ENCODE results near the gene BCKDHA. TPM values are rescaled to one million over a fixed set of nuclear protein-coding genes. Genes with fewer than 3 reads are reported as not detected.
"Not testable (repeated sequence)": the region's sequence is repeated elsewhere in the genome, so short reads cannot be mapped to it uniquely, and the experiment has no call there.

Gene BCKDHA
- total RNA-seq, 1 experiment from 2014 or later, result 17.7 TPM

GRCh38 chr19:41462497-41462896 is 64.9 kb downstream of the BCKDHA start (continued):
- TF ChIP-seq CTCF (IDR thresholded peaks at IDR 0.05 in 2 of 3, conservative IDR thresholded peaks at IDR 0.05 in 1 of 3; ENCODE audit: borderline replicate concordance in 1 of 3, insufficient read depth in 1 of 3, low read depth in 2 of 3, low read length in 2 of 3) (no peak), ZBTB33 (IDR thresholded peaks at IDR 0.05; ENCODE audit: extremely low read depth, insufficient replicate concordance, low read length) (no peak), ZFX (IDR thresholded peaks at IDR 0.05) (no peak), SIN3A (IDR thresholded peaks at IDR 0.05; ENCODE audit: low read depth) (no peak), EGR1 (IDR thresholded peaks at IDR 0.05; ENCODE audit: low read depth) (no peak)

- DNase-seq (ENCODE audit: low read depth, low spot score); H3K9me3 ChIP-seq (ENCODE audit: control insufficient read depth in 1 of 2, insufficient read depth in 1 of 2, low read depth in 1 of 2, low read length in 2 of 2); H4K20me1 ChIP-seq (ENCODE audit: insufficient read depth); ATAC-seq; intact Hi-C loops (cut with micrococcal nuclease); H3K9me2 ChIP-seq (ENCODE audit: insufficient read depth); H3K4me3 ChIP-seq (replicated peaks in 1 of 2; ENCODE audit: low read depth in 1 of 2, low read length in 2 of 2); RAD21 ChIA-PET (ENCODE audit: low non-redundant PET in 1 of 2, low total read pairs in 2 of 2, uncharacterized antibody in 2 of 2, unreplicated experiment in 2 of 2); H3K27ac ChIP-seq (ENCODE audit: low read depth, low read length); BruUV-seq (replicated peaks); H2AFZ ChIP-seq (ENCODE audit: low read depth, low read length, poor library complexity, severe bottlenecking); CTCF ChIA-PET; H3K36me3 ChIP-seq (ENCODE audit: control insufficient read depth in 1 of 2, insufficient read depth in 2 of 2, low read length in 2 of 2); H3K4me1 ChIP-seq (ENCODE audit: control insufficient read depth in 1 of 2, insufficient read depth in 2 of 2, low read length in 2 of 2); H3K9ac ChIP-seq (ENCODE audit: low read length); POLR2A ChIA-PET; H3K79me2 ChIP-seq (ENCODE audit: insufficient read depth, low read length); H3K4me2 ChIP-seq (ENCODE audit: low read length): not testable (repeated sequence)
- H3K27me3 ChIP-seq (ENCODE audit: insufficient read depth, low read length), result peaks cover 57% of the 10 kb centered on the region
Measured at GRCh38 chr19:41463257-41464256, 65.9 kb downstream of the BCKDHA start.

Other genes starting within 250 kb of the BCKDHA start
- gene CYP2S1, start 204.6 kb upstream of the BCKDHA start, total RNA-seq (2021; ENCODE audit: unreplicated experiment), result 17.6 TPM
- 47.4 TPM for gene AXL, start 178.6 kb upstream of the BCKDHA start, total RNA-seq (2021; ENCODE audit: unreplicated experiment)
- 201 TPM for gene HNRNPUL1, start 133.4 kb upstream of the BCKDHA start, total RNA-seq (2021; ENCODE audit: unreplicated experiment)
- 23.0 TPM for gene CCDC97, start 87.6 kb upstream of the BCKDHA start, total RNA-seq (2021; ENCODE audit: unreplicated experiment)
- 54.6 TPM for gene TGFB1, start 43.9 kb upstream of the BCKDHA start, total RNA-seq (2021; ENCODE audit: unreplicated experiment)
- 7.3 TPM for gene B9D2, start 33.7 kb upstream of the BCKDHA start, total RNA-seq (2021; ENCODE audit: unreplicated experiment)
- gene TMEM91, start 21.3 kb upstream of the BCKDHA start, total RNA-seq (2021; ENCODE audit: unreplicated experiment), result 4.4 TPM
- 57.5 TPM for gene EXOSC5, start 459 bp upstream of the BCKDHA start, total RNA-seq (2021; ENCODE audit: unreplicated experiment)
- gene B3GNT8, start 29.6 kb downstream of the BCKDHA start, total RNA-seq (2021; ENCODE audit: unreplicated experiment), result not detected
- 65.6 TPM for gene DMAC2, start 42.1 kb downstream of the BCKDHA start, total RNA-seq (2021; ENCODE audit: unreplicated experiment)
- not detected for gene ERICH4, start 45.3 kb downstream of the BCKDHA start, total RNA-seq (2021; ENCODE audit: unreplicated experiment)
- 0.25 TPM for gene CEACAM21, start 178.3 kb downstream of the BCKDHA start, total RNA-seq (2021; ENCODE audit: unreplicated experiment)
- not detected for gene CEACAM4, start 229.3 kb downstream of the BCKDHA start, total RNA-seq (2021; ENCODE audit: unreplicated experiment)

Data from HCT116 (cell line).